Hepatocyte (in vitro differentiated cells): ENCODE results near the gene JAKMIP1. TPM values are rescaled to one million over a fixed set of nuclear protein-coding genes. Genes with fewer than 3 reads are reported as not detected.

Experiments
- DNase-seq: peaks from one replicate; pipeline ENCODE4 v3.0.0-alpha.2; 2016; ENCODE audit warnings: low spot score
- H2AFZ ChIP-seq: fragments of 200-600 bp; sonication (generic); 2 replicates; pipeline ENCODE4 v1.6.0; 2016; ENCODE audit warnings: antibody characterized with exemption, mild to moderate bottlenecking
- H3K27ac ChIP-seq: fragments of 200-600 bp; sonication (generic); 2 replicates; pipeline ENCODE4 v1.5.1; 2016; ENCODE audit warnings: mild to moderate bottlenecking
- H3K27me3 ChIP-seq: fragments of 200-600 bp; sonication (generic); 2 replicates; pipeline ENCODE4 v1.6.1; 2016
- H3K36me3 ChIP-seq: fragments of 200-600 bp; sonication (generic); replicated peaks from 2 replicates; pipeline ENCODE4 v1.5.1; 2016; ENCODE audit warnings: low read depth; ENCODE audit not compliant: insufficient read depth
- H3K4me1 ChIP-seq: fragments of 200-600 bp; sonication (generic); 2 replicates; pipeline ENCODE4 v1.5.1; 2016; ENCODE audit warnings: mild to moderate bottlenecking, moderate library complexity; ENCODE audit not compliant: insufficient read depth
- H3K4me2 ChIP-seq: fragments of 200-600 bp; sonication (generic); 2 replicates; pipeline ENCODE4 v1.6.0; 2016
- H3K4me3 ChIP-seq: fragments of 200-600 bp; sonication (generic); 2 replicates; pipeline ENCODE4 v1.5.1; 2016; ENCODE audit warnings: mild to moderate bottlenecking
- H3K79me2 ChIP-seq: fragments of 200-600 bp; sonication (generic); 2 replicates; pipeline ENCODE4 v1.6.0; 2017; ENCODE audit warnings: mild to moderate bottlenecking
- H3K9me2 ChIP-seq: fragments of 200-600 bp; sonication (generic); replicated peaks from 2 replicates; pipeline ENCODE4 v1.6.0; 2017; ENCODE audit warnings: mild to moderate bottlenecking; ENCODE audit not compliant: insufficient read depth
- H3K9me3 ChIP-seq: fragments of 200-600 bp; sonication (generic); 2 replicates; pipeline ENCODE4 v1.5.1; 2016; ENCODE audit warnings: low read depth, mild to moderate bottlenecking
- H4K20me1 ChIP-seq: fragments of 200-600 bp; sonication (generic); 2 replicates; pipeline ENCODE4 v1.6.0; 2016; ENCODE audit warnings: mild to moderate bottlenecking; ENCODE audit not compliant: insufficient read depth, poor library complexity, severe bottlenecking
- EZH2 ChIP-seq: fragments of 200-600 bp; sonication (generic); IDR thresholded peaks from 2 replicates; pipeline ENCODE4 v1.6.1; 2016; ENCODE audit warnings: antibody characterized with exemption, mild to moderate bottlenecking, borderline replicate concordance
- EZH2phosphoT487 ChIP-seq: fragments of 200-600 bp; sonication (generic); IDR thresholded peaks from one replicate; pipeline ENCODE4 v1.6.1; 2018; ENCODE audit warnings: antibody characterized with exemption, mild to moderate bottlenecking, low read depth, moderate library complexity; ENCODE audit not compliant: unreplicated experiment, severe bottlenecking
- WGBS: methylation state at CpG from one replicate; pipeline ENCODE4 v1.1.6; 2016; ENCODE audit warnings: low lambda C conversion rate; ENCODE audit errors: missing lambda C conversion rate; 5-methylcytosine and 5-hydroxymethylcytosine counted together
- polyA plus RNA-seq: library from polyadenylated mRNA; unstranded; fragments of >200 nt; fragmentation: Nextera tagmentation; extraction: Ambion mirVana; gene quantifications from 2 replicates; pipeline ENCODE4 v1.2.1, GENCODE V29; 2016
- total RNA-seq: library from RNA; depleted of rRNA; stranded (reverse); fragments of >200 nt; gene quantifications from 2 replicates; pipeline ENCODE4 v1.2.3, GENCODE V29; 2014
- TF ChIP-seq, protein P1 (sequence below): fragments of 200-600 bp; sonication (generic); IDR thresholded peaks from 2 replicates; pipeline ENCODE4 v1.5.1; 2016; ENCODE audit warnings: antibody characterized with exemption, mild to moderate bottlenecking; ENCODE audit not compliant: poor library complexity

The JAKMIP1 gene
- total and polyA plus RNA-seq, 2 experiments from 2014 or later = not detected

DNA sequence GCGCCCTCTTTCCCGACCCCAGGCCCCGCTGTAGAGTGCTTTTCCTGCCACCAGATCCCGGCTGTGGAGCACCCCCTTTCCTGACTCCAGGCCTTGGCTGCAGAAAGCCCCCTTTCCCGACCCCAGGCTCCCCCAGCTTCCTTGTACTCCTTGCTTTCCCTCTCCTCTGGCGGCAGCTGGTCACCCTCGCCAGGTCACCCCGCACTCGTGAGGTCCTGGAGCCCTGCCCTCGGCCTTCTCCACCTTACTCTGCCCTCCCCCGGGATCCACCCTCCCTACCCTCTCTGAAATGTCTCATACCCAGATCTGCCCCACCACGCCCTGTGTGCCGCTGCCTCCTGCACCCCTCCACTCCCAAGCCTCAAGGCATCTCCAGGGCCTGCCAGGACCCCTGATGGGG, 157.2 kb downstream of the JAKMIP1 start:
- Histone ChIP-seq H3K4me2 (no peak overlapping the region), H3K9me2 (no peaks in the 10 kb centered on the region), H3K9me3 (no peaks in the 10 kb centered on the region), H3K27me3 (peaks cover 6% of the 10 kb centered on the region), H2AFZ (no peak overlapping the region), H3K27ac (no peak overlapping the region), H3K4me3 (no peak overlapping the region), H3K36me3 (no peaks in the 10 kb centered on the region), H4K20me1 (no peaks in the 10 kb centered on the region), H3K79me2 (no peaks in the 10 kb centered on the region), H3K4me1 (no peaks in the 10 kb centered on the region)
- TF ChIP-seq, protein P1, sequence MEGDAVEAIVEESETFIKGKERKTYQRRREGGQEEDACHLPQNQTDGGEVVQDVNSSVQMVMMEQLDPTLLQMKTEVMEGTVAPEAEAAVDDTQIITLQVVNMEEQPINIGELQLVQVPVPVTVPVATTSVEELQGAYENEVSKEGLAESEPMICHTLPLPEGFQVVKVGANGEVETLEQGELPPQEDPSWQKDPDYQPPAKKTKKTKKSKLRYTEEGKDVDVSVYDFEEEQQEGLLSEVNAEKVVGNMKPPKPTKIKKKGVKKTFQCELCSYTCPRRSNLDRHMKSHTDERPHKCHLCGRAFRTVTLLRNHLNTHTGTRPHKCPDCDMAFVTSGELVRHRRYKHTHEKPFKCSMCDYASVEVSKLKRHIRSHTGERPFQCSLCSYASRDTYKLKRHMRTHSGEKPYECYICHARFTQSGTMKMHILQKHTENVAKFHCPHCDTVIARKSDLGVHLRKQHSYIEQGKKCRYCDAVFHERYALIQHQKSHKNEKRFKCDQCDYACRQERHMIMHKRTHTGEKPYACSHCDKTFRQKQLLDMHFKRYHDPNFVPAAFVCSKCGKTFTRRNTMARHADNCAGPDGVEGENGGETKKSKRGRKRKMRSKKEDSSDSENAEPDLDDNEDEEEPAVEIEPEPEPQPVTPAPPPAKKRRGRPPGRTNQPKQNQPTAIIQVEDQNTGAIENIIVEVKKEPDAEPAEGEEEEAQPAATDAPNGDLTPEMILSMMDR = no peak
- no peak for TF ChIP-seq EZH2
- TF ChIP-seq EZH2phosphoT487 = no peak
- 91% methylated on average over 8 of the region's 13 CpGs for WGBS
- no peak for DNase-seq

DNA sequence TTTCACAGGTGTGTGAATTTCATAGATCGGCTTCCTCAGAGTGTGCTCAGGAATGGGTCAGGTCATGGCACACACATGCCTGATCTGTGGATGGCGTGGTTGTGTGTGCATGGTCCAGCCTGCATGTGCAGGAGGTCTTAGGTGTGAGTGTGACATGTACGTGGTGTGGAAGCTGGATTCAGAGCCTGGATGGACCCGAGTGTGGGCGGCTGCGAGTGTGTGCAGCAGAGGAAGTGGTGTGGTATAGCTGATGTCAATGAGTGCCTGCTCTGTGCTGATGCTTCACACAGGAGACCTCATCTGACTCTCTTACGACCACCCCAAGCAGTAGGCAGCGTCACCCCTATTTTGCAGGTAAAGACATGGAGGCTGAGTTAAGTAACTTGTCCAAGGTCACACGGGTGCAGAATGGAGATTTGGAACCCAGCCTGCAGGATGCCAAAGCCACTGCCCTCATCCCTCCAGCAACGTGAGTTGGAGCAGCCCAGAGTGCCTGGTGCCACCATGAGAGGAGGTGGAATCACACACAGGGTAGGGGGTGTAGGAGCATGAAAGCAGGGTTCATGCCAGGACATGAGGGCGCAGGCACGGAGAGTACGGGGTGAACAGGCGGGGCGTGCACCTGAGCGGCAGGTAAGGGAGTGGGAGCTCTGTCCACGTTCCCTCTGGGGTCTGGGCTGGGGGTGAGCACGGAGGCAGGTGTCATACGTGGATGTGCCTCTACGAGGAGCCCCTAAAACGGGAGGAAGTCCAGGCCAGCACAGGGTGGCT, 157.9 kb downstream of the JAKMIP1 start:
- Histone ChIP-seq H3K4me2 (no peak overlapping the region), H3K27me3 (no peaks in the 10 kb centered on the region), H3K9me3 (no peaks in the 10 kb centered on the region), H4K20me1 (no peaks in the 10 kb centered on the region), H3K4me3 (no peak overlapping the region), H2AFZ (no peak overlapping the region), H3K27ac (no peak overlapping the region), H3K36me3 (no peaks in the 10 kb centered on the region), H3K4me1 (no peaks in the 10 kb centered on the region), H3K9me2 (no peaks in the 10 kb centered on the region), H3K79me2 (no peaks in the 10 kb centered on the region)
- no peak for DNase-seq
- TF ChIP-seq, protein P1 = no peak
- WGBS = 88% methylated on average over 21 of the region's 21 CpGs

DNA sequence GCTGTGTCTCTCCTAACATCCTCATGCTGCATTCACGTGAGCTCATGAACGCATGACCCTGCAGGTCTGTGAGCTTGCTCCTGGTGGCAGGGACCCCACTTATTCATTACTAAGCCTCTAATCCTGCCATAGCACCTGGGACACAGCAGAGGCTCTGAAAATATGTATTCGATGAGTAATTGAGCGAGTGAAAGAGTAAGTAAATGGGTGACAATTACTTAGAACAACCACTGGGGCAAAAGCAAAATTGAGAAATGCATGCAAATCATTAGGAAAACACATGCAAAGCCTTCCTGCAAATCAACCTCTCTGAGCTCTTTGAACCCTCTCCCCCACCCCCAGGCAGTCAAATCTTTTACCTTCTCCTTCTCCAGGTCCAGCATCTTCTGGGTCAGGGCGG, 158.5 kb downstream of the JAKMIP1 start:
- Histone ChIP-seq H3K27me3 (no peaks in the 10 kb centered on the region), H3K27ac (no peak overlapping the region), H2AFZ (no peak overlapping the region), H3K9me2 (no peaks in the 10 kb centered on the region), H4K20me1 (no peaks in the 10 kb centered on the region), H3K4me1 (no peaks in the 10 kb centered on the region), H3K4me2 (no peak overlapping the region), H3K9me3 (no peaks in the 10 kb centered on the region), H3K4me3 (no peak overlapping the region), H3K79me2 (no peaks in the 10 kb centered on the region), H3K36me3 (no peaks in the 10 kb centered on the region)
- no peak for DNase-seq
- no peak for TF ChIP-seq EZH2phosphoT487
- TF ChIP-seq, protein P1 = no peak
- TF ChIP-seq EZH2 = no peak
- 85% methylated on average over 5 of the region's 5 CpGs for WGBS

DNA sequence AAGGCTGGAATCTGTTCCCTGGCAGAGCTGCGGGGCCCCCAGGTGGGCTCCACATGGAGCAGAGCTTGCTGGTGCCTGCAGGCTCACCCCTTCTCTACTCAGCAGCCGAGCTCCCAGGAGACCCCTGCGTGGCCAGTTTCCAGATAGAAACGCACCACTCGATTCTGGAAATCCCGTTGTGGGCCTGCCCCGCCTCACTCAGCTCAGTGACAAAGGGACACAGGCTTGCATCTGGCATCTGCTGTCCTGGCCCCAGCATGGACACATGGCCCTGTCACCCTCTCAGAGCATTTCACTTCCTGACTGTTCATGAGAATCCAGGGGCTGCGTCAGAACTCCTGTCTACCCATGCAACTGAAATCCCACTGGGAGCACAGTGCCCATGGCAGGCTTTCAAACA, 161.6 kb downstream of the JAKMIP1 start:
- no peaks in the 10 kb centered on the region for H3K36me3 ChIP-seq
- H3K9me3 ChIP-seq = no peaks in the 10 kb centered on the region
- no peak overlapping the region for H3K4me2 ChIP-seq
- TF ChIP-seq, protein P1 = no peak
- TF ChIP-seq EZH2 (no peak), EZH2phosphoT487 (no peak)
- H2AFZ ChIP-seq = no peak overlapping the region
- 95% methylated on average over 7 of the region's 8 CpGs for WGBS
- DNase-seq = no peak
- H3K9me2 ChIP-seq = no peaks in the 10 kb centered on the region
- no peaks in the 10 kb centered on the region for H4K20me1 ChIP-seq
- H3K4me1 ChIP-seq = no peaks in the 10 kb centered on the region
- H3K27ac ChIP-seq = no peak overlapping the region
- no peaks in the 10 kb centered on the region for H3K27me3 ChIP-seq
- no peak overlapping the region for H3K4me3 ChIP-seq
- no peaks in the 10 kb centered on the region for H3K79me2 ChIP-seq
